ENCODE measurements around the gene GLCE.
"Not testable (repeated sequence)": the region's sequence is repeated elsewhere in the genome, so short reads cannot be mapped to it uniquely, and the experiment has no call there.

GLCE gene

GRCh38 chr15:69302087-69302486, 141.7 kb downstream of the GLCE start:
- FAIRE-seq, result not testable (repeated sequence)

DNA sequence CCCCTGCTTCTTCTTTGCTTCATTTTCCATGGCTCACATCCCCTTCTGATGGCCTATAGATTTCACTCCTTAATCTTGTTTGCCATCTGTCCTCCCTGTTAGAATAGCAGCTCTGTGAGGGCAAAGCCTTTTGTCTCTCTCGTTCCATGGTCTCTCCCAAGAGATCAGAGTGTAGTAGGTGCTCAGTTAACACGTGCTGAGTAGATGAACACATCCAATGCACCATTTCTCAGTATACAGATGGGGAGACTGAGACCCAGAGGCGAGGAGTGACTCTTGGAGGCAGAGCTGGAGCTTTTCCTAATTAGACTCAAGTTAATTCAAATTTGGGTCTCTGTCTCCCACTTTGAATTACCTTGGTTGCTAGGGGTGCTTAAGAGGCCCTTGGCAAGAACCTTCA, 142.5 kb downstream of the GLCE start:
- no peak for FAIRE-seq

DNA sequence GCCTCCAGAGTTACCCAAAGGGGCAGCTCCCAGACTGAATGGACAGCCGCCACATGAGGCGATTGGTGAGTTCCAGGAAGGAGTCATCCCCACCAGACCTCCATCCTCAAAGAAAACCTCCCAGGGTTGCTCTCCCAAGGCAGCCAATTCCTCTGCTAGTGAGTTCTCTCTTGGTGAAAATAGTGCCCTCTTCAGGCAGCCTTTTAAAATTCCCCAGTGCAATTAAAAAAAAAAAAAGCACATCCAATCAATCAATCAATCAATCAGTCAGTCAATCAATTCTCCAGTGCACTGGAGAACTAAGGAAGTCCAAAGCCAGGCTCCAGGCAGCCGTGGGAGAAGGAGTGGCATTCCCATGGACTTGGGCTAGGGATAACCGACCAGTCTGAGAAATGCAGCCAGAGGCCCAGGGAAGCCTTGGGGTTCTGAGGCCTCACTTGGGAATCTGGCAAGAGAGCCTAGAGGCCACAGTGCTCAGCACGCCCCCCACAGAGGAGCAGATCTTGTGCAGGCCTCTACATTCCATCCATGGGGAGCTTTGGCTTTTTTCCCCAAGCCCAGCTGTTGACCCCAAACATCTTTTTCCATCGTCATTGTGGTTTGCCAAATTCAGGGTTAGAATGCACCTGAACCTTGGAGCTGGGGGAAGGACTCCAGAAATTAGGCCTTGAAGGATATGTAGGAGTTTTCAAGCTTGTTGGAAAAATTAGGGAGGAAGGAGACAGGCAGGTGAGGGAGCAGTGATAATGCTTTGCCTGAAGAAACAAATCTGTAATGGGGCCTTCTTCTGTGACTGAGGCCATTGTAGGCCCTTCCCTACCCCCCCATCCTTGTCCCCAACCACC, 143.1 kb downstream of the GLCE start:
- no peak for FAIRE-seq

DNA sequence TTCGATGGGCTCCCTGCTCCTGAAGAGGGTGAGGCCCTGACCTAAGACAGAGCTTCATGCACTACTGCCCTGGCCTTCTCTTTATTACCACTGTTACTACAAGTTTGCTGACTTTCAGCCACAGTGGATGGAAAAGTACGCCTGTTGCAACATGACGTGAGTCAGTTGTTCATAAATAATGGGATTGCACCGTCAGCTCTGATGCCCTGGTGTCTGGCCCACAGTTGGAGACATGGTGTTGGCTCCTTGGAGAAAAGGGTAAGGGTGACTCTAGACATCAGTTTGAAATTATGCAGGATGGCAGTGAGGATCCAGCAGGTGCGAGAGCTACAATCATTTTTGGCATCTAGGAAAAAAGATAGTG, 143.7 kb downstream of the GLCE start:
- FAIRE-seq, result no peak

GRCh38 chr15:69305204-69305931, 144.9 kb downstream of the GLCE start:
- FAIRE-seq, result no peak

- FAIRE-seq, result no peak
These were observed 145.6 kb downstream of the GLCE start for GRCh38 chr15:69305933-69306568.

DNA sequence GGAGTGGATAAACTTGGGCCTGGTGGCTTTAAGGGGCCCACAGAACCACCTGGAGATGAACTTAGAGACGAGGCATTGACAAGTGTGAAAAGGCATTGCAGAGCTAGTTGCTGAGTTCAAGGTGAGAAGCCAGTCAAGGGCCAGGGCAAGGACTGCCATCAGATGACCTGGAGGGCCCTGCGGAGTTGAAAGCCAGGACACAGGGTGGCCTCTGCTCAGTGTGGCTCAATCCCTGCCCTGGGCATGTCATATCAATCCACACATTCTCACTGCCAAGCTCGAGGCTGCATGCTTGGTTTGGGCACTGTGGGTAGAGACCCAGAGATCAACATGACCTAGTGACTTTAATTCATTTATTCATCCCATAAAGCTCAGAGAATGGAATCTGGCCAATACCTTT, 147.5 kb downstream of the GLCE start:
- FAIRE-seq, result no peak

- no peak for FAIRE-seq
These were observed 148.5 kb downstream of the GLCE start for GRCh38 chr15:69308949-69309348.

GRCh38 chr15:69311319-69311721, 150.9 kb downstream of the GLCE start:
- FAIRE-seq, result no peak

DNA sequence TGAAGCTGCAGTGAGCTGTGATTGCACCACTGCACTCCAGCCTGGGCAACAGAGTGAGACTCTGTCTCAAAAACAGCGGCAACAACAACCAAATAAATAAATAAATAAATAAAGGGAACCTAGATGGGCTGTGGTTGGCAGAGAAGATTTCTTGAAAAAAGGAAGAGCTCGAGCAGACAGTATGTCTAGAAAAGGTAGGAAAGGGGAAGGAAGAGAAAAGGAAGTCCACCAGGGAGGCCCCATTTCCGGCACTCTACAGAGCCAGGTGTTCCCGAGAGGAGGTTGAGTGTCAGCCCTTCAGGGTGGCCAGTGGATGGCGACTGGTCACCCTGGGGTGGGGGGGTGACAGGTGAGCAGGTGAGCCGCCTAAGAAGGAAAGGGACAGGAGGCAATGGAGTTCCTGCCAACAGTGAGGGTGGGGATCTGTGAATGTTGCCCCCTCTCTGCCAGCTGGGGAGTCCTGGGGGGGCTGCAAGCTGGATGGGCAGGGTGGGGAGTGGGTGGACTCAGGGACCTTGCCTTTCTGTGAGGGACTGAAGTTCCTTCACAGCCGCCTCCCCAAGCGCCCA, 153.1 kb downstream of the GLCE start:
- FAIRE-seq, result no peak

- FAIRE-seq, result no peak
These were observed 153.7 kb downstream of the GLCE start for GRCh38 chr15:69314131-69314530.

GRCh38 chr15:69314736-69315135, 154.3 kb downstream of the GLCE start:
- FAIRE-seq, result no peak

DNA sequence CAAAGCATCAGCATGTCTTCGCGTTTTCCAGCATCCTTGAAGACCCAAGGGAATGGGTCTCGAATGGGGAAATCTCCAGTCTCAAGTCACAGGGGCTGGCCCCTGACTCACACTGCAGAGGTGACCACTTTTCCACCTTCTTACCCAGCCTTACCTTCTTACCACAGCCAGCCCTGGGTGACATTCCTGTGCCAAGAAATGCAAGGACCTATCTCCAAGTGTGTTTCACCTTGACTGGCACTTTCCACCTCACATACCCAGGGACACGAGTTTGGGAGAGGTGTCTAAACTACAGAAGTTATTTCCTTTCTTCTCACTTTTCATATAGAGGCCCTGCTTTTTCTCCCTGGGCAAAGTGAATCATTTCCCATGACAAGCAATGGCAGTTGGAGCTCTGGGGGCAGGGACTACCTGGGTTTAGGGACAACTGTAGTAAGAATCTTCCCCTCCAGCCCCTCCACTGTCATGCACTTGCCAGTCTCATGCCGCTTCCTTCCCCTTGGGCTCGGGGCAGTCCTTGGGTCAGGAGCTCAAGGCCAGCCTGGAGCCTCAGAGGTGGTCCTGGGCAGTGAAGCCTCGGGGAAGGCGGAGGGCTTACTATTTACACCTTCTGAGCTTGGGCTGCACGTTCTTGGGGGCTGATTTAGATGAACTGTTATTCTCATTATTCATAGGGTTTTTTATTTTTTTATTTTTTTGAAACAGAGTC, 155.1 kb downstream of the GLCE start:
- no peak for FAIRE-seq

DNA sequence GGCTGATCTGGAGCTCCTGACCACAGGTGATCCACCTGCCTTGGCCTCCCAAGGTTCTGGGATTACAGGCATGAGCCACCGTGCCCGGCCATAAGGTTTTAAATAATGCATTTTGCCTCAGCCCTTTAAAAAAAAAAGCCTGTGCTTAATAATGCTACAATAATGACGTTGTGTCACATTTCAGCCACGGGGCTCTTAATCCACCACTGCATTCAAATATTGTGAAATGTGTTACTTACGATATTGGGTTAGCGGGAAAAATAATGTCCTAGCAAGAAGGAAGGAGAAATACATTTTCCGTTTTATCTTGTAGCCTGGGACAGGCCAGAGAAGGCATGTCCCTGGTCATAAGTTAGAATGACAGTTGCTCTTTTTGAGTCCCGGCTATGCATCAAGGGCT, 155.9 kb downstream of the GLCE start:
- FAIRE-seq, result no peak

GRCh38 chr15:69317392-69317841, 157.0 kb downstream of the GLCE start:
- FAIRE-seq, result no peak

GRCh38 chr15:69318033-69318432, 157.6 kb downstream of the GLCE start:
- FAIRE-seq, result no peak

DNA sequence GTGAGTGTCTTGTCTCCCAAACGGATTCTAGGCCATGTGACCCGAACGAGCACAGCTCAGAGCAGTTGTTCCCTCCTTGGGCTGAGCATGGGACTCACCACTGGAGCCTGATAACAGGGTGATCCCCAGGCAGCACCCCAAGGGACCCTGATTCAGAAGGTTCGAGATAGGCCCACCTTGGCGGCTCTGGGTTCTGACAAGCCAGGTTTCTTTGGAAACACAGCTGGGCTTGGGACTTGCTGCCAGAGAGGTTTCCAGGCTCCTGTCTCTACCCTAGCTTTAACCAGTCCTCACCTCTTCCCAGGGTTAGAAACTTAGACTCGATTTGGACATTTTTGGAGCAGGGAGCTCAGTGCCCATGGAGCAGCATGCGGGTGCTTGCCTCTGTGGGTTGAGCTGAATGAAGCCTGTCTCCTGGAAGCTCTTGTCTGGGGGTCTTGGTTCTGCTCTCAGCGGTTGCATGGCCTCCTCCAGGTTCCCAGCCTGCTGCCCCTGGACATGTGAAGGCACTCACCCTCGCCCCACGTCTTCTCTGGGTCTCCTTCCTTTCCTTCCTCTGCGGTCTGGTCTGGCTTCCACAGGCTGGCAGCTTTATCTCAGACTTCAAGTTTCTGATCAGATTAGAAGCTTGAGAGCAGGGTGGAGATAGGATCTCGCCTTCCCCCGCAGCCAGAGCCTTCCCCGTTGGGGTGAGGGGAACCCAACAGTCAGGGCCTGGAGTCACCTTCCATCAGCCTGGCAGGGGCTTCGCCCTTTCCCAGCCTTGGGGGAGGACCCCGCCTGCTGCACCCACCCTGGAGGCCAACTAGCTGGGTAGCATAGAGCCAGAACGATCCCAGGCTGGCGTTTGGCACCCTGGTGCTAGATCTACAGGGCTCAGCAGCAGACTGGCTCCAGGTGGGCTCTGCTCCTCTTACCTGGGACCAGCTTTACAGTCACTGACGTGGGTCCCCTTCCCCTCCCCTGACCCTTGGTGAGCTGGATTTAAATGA, 159.2 kb downstream of the GLCE start:
- no peak for FAIRE-seq

GRCh38 chr15:69320977-69321554, 160.6 kb downstream of the GLCE start:
- no peak for FAIRE-seq
